Endothelial cell of umbilical vein (primary cell): Measurements from ENCODE around the gene ELOVL1. TPM values are rescaled to one million over a fixed set of nuclear protein-coding genes. Genes with fewer than 3 reads are reported as not detected.

ENCODE experiments used
- BruUV-seq: library from RNA; stranded (reverse); fragments of 400-500 nt; replicated peaks from 2 replicates; lab custom pipeline; 2021; lab: Mats Ljungman, UMichigan
- CTCF ChIA-PET: fragments of 300-600, 350-600 bp; sonication (Branson Sonifier 250); formaldehyde crosslinking; loops from one replicate; lab custom pipeline; 2021; ENCODE audit warnings: antibody characterized with exemption, inconsistent platforms; lab: Charles Lee
- POLR2A ChIA-PET: fragments of 300-600, 350-600 bp; sonication (Branson Sonifier 250); formaldehyde crosslinking; loops from one replicate; lab custom pipeline; 2021; ENCODE audit warnings: antibody characterized with exemption, inconsistent platforms; lab: Charles Lee
- DNase-seq: peaks from one replicate; pipeline ENCODE4 v3.0.0-alpha.2; 2011; ENCODE audit warnings: low read depth, low spot score
- FAIRE-seq: peaks from 2 replicates; lab custom pipeline; 2011; peaks lifted over from hg19 to GRCh38; lab: Jason Lieb, UNC
- H2AFZ ChIP-seq: 2 replicates; pipeline ENCODE4 v1.6.0; 2012; ENCODE audit warnings: low read depth, low read length, control low read depth, inconsistent platforms
- H3K27ac ChIP-seq: 2 replicates; pipeline ENCODE4 v1.5.1; 2011; ENCODE audit warnings: low read depth, mild to moderate bottlenecking, control low read depth, low read length, moderate library complexity; ENCODE audit not compliant: insufficient read depth
- H3K27me3 ChIP-seq, 2 experiments: 2 replicates each; pipeline versions ENCODE4 v1.6.0 to v1.6.1; 2011; ENCODE audit warnings: low read length in 2 of 2, mixed read lengths in 1 of 2; ENCODE audit not compliant: control insufficient read depth in 2 of 2, insufficient read depth in 2 of 2
- H3K36me3 ChIP-seq, 2 experiments: 2 replicates in 1 of 2; 3 replicates in 1 of 2; pipeline ENCODE4 v1.5.1; 2011; ENCODE audit warnings: low read length in 2 of 2, mild to moderate bottlenecking in 1 of 2, moderate library complexity in 1 of 2; ENCODE audit not compliant: control insufficient read depth in 2 of 2, insufficient read depth in 2 of 2; ENCODE audit errors: extremely low read depth in 1 of 2
- H3K4me1 ChIP-seq: 3 replicates; pipeline ENCODE4 v1.5.1; 2011; ENCODE audit warnings: mild to moderate bottlenecking, low read length; ENCODE audit not compliant: control insufficient read depth, insufficient read depth; ENCODE audit errors: extremely low read depth
- H3K4me2 ChIP-seq: 2 replicates; pipeline ENCODE4 v1.6.1; 2011; ENCODE audit warnings: low read length, control low read depth, mixed read lengths; ENCODE audit not compliant: insufficient read depth
- H3K4me3 ChIP-seq, 3 experiments: fragments of 200-600 bp in 1 of 3; sonication (generic), shearing (Covaris generic) in 1 of 3; replicated peaks in 1 of 3; 2 replicates each; pipeline ENCODE4 v1.5.1; 2011 to 2016; ENCODE audit warnings: control low read depth in 3 of 3, low read length in 3 of 3, mild to moderate bottlenecking in 2 of 3, inconsistent platforms in 1 of 3, low read depth in 1 of 3, moderate library complexity in 1 of 3; ENCODE audit not compliant: insufficient read depth in 1 of 3
- H3K79me2 ChIP-seq: 2 replicates; pipeline ENCODE4 v1.6.0; 2012; ENCODE audit warnings: low read length, inconsistent platforms; ENCODE audit not compliant: control insufficient read depth, insufficient read depth
- H3K9ac ChIP-seq: replicated peaks from 2 replicates; pipeline ENCODE3; 2011; ENCODE audit warnings: low read length, control low read depth; ENCODE audit not compliant: insufficient read depth; ENCODE audit errors: extremely low read depth
- H3K9me1 ChIP-seq: replicated peaks from 3 replicates; pipeline ENCODE4 v1.6.0; 2011; ENCODE audit warnings: mild to moderate bottlenecking, low read length; ENCODE audit not compliant: control insufficient read depth, insufficient read depth; ENCODE audit errors: extremely low read depth
- H3K9me3 ChIP-seq: replicated peaks from 2 replicates; pipeline ENCODE4 v1.5.1; 2012; ENCODE audit warnings: low read length, inconsistent platforms; ENCODE audit not compliant: control insufficient read depth, insufficient read depth
- H4K20me1 ChIP-seq: replicated peaks from 2 replicates; pipeline ENCODE3; 2011; ENCODE audit warnings: mild to moderate bottlenecking, low read length; ENCODE audit not compliant: control insufficient read depth, insufficient read depth; ENCODE audit errors: extremely low read depth
- CTCF ChIP-seq, 2 donors: IDR thresholded peaks; 1 replicate in 1 of 2; 2 replicates in 1 of 2; pipeline ENCODE4 v1.5.1; 2011; ENCODE audit warnings: low read length in 2 of 2, mild to moderate bottlenecking in 2 of 2, moderate library complexity in 2 of 2, control low read depth in 1 of 2, inconsistent platforms in 1 of 2, low read depth in 1 of 2; ENCODE audit not compliant: insufficient read depth in 1 of 2; ENCODE audit errors: extremely low read depth in 1 of 2
- EZH2 ChIP-seq: IDR thresholded peaks from 2 replicates; pipeline ENCODE4 v1.6.1; 2012; ENCODE audit warnings: borderline replicate concordance, low read depth, mild to moderate bottlenecking, moderate library complexity, low read length, inconsistent platforms; ENCODE audit not compliant: severe bottlenecking
- FOS ChIP-seq: IDR thresholded peaks from 2 replicates; pipeline ENCODE4 v1.6.1; 2011; ENCODE audit warnings: mild to moderate bottlenecking, low read length, moderate library complexity, borderline replicate concordance; ENCODE audit not compliant: insufficient read depth
- GATA2 ChIP-seq: IDR thresholded peaks from 2 replicates; pipeline ENCODE4 v1.7.0; 2011; ENCODE audit warnings: low read depth, mild to moderate bottlenecking, moderate library complexity, mixed read lengths, low read length; ENCODE audit not compliant: insufficient read length, insufficient read depth
- JUN ChIP-seq: IDR thresholded peaks from 2 replicates; pipeline ENCODE4 v1.6.1; 2011; ENCODE audit warnings: borderline replicate concordance, low read depth; ENCODE audit not compliant: insufficient read length, insufficient read depth
- MAX ChIP-seq: IDR thresholded peaks from 2 replicates; pipeline ENCODE4 v1.6.1; 2011; ENCODE audit not compliant: insufficient read depth, insufficient read length
- MYC ChIP-seq: IDR thresholded peaks from one replicate; pipeline ENCODE4 v1.6.1; 2011; ENCODE audit warnings: mild to moderate bottlenecking, low read depth, low read length
- POLR2A ChIP-seq: IDR thresholded peaks from 2 replicates; pipeline ENCODE4 v1.6.1; 2012; ENCODE audit warnings: low read depth, mild to moderate bottlenecking, control low read depth, low read length
- POLR2AphosphoS5 ChIP-seq: IDR thresholded peaks from 2 replicates; pipeline ENCODE4 v1.6.1; 2012; ENCODE audit warnings: low read depth, mild to moderate bottlenecking, control low read depth, low read length, moderate library complexity; ENCODE audit not compliant: insufficient read depth
- dilution Hi-C: fragments of 300-500 bp; cut with MboI; formaldehyde crosslinking; loops from one replicate; pipeline ENCODE4 v1.15.0; 2019; ENCODE audit warnings: low sequenced_read_pairs; ENCODE audit not compliant: extremely low pct_ligation_motif_present
- intact Hi-C: fragments of 100-400 bp; cut with micrococcal nuclease; formaldehyde crosslinking; loops from one replicate; pipeline ENCODE4 v1.10.0; 2022
- polyA plus RNA-seq, 4 experiments: library from polyadenylated mRNA; depleted of rRNA in 3 of 4; stranded (reverse) in 3 of 4; unstranded in 1 of 4; fragments of >200 nt; gene quantifications; 2 replicates each; pipeline versions ENCODE4 v1.2.1 to v1.2.3, GENCODE V29; 2011 to 2012; ENCODE audit warnings: missing spikeins in 1 of 4
- total RNA-seq: library from RNA; stranded (reverse); gene quantifications from 2 replicates; pipeline ENCODE4 v1.2.3, GENCODE V29; 2021

Gene ELOVL1
- total and polyA plus RNA-seq, 2 donors (not counting 3 experiments of a cell fraction or from before 2014, with no cell fraction given) = 134 to 303 TPM

DNA sequence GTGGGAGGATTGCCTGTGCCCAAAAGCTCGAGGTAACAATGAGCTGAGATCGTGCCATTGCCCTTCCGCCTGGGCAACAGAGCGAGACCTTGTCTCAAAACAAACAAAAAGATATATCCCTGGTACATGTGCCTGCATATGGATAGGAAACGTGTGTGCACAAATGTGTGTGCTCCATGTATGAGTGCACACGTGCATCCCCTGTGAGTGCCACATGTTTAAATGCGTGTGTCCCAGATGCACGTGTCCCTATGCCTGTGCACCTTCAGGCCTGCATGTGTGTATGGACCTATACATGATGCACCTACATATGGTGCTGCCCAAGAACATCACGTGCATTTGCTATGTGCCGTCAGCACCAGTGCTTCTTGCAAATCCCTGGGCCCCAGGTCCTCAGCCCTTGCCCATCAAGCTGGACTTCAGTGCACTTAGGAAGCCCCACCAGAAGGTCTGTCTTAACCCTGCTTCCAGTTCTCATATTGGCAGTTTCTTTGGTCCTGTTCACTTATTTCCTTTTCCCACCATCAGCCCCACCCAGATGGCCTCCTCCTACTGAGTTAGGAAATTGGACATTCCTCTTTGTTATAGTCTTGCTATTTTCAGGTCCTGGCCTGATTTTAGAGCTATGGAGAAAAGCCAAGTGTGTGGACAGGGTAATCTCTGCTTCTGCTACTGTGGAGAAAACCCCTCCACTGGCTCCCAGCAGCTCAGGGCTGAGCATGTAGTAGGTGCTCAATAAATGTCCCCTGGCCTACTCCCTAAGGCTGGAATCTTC lies 51.7 kb downstream of the ELOVL1 start:
- no peak overlapping the region for H3K4me2 ChIP-seq
- H3K36me3 ChIP-seq = peaks cover 49 to 87% of the 10 kb centered on the region in 2 experiments
- H3K9ac ChIP-seq = no peak overlapping the region
- no peaks in the 10 kb centered on the region for H3K79me2 ChIP-seq
- H4K20me1 ChIP-seq = no peaks in the 10 kb centered on the region
- no peak overlapping the region for H3K27ac ChIP-seq
- TF ChIP-seq FOS = no peak
- no peak for TF ChIP-seq MYC
- TF ChIP-seq EZH2 = no peak
- no peak for TF ChIP-seq JUN
- no peak for TF ChIP-seq GATA2
- no peak for TF ChIP-seq CTCF (IDR thresholded peaks at IDR 0.05; ENCODE audit: extremely low read depth in 1 of 2, insufficient read depth in 1 of 2, low read depth in 1 of 2, low read length in 2 of 2)
- peak; percentile 48 for TF ChIP-seq POLR2A
- TF ChIP-seq MAX = no peak
- peak; percentile 46 for TF ChIP-seq POLR2AphosphoS5
- no peak overlapping the region for H2AFZ ChIP-seq
- H3K27me3 ChIP-seq = no peaks in the 10 kb centered on the region
- BruUV-seq = no TSS peak
- no peak overlapping the region for H3K4me3 ChIP-seq
- intact Hi-C loops (no loop called here), dilution Hi-C loops (no loop called here)
- DNase-seq (no peak), FAIRE-seq (peak; percentile 53)
- ChIA-PET POLR2A (interaction anchor here (0.8 kb wide), 1 partner anchor 14 kb away, joined by 5 read pairs; no protein-coding TSS in a partner anchor), CTCF (interaction anchor here (0.6 to 3.1 kb wide), 6 partner anchors 14 to 98 kb away, joined by 3 to 12 read pairs (median 6); partner anchors contain the start of gene CDC20)
- no peaks in the 10 kb centered on the region for H3K9me3 ChIP-seq
- H3K9me1 ChIP-seq = no peaks in the 10 kb centered on the region
- H3K4me1 ChIP-seq = no peaks in the 10 kb centered on the region
